Measurements from ENCODE around the gene PTPRK.

PTPRK gene

GRCh38 chr6:128361378-128361777 is 159.0 kb downstream of the PTPRK start:
- no peak overlapping the region for H3K4me3 ChIP-seq (ENCODE audit: low read depth in 1 of 5, low read length in 5 of 5)
- no peaks in the 10 kb centered on the region for H3K4me1 ChIP-seq (ENCODE audit: control insufficient read depth in 5 of 5, insufficient read depth in 5 of 5, low read length in 5 of 5)
- no peaks in the 10 kb centered on the region for H3K36me3 ChIP-seq (ENCODE audit: control insufficient read depth in 5 of 5, insufficient read depth in 5 of 5, low read length in 5 of 5)
- no peaks in the 10 kb centered on the region for H3K27me3 ChIP-seq (ENCODE audit: control insufficient read depth in 5 of 5, insufficient read depth in 4 of 5, low read length in 5 of 5)
- no peak overlapping the region for H3K9ac ChIP-seq (ENCODE audit: low read length in 5 of 5)
- no peaks in the 10 kb centered on the region for H3K9me3 ChIP-seq (ENCODE audit: control insufficient read depth in 5 of 5, low read length in 5 of 5)
- no peak overlapping the region for H3K27ac ChIP-seq (ENCODE audit: low read depth, low read length)

- no peaks in the 10 kb centered on the region for H3K27me3 ChIP-seq (ENCODE audit: control insufficient read depth in 5 of 5, insufficient read depth in 4 of 5, low read length in 5 of 5)
- H3K36me3 ChIP-seq (ENCODE audit: control insufficient read depth in 5 of 5, insufficient read depth in 5 of 5, low read length in 5 of 5) = no peaks in the 10 kb centered on the region
- H3K27ac ChIP-seq (ENCODE audit: low read depth, low read length) = no peak overlapping the region
- no peaks in the 10 kb centered on the region for H3K9me3 ChIP-seq (ENCODE audit: control insufficient read depth in 5 of 5, low read length in 5 of 5)
- no peaks in the 10 kb centered on the region for H3K4me1 ChIP-seq (ENCODE audit: control insufficient read depth in 5 of 5, insufficient read depth in 5 of 5, low read length in 5 of 5)
- no peak overlapping the region for H3K9ac ChIP-seq (ENCODE audit: low read length in 5 of 5)
- no peak overlapping the region for H3K4me3 ChIP-seq (ENCODE audit: low read depth in 1 of 5, low read length in 5 of 5)
Observed at GRCh38 chr6:128358244-128358776, 162.1 kb downstream of the PTPRK start.

GRCh38 chr6:128357392-128358130 is 162.8 kb downstream of the PTPRK start:
- no peaks in the 10 kb centered on the region for H3K36me3 ChIP-seq (ENCODE audit: control insufficient read depth in 5 of 5, insufficient read depth in 5 of 5, low read length in 5 of 5)
- no peak overlapping the region for H3K27ac ChIP-seq (ENCODE audit: low read depth, low read length)
- H3K27me3 ChIP-seq (ENCODE audit: control insufficient read depth in 5 of 5, insufficient read depth in 4 of 5, low read length in 5 of 5) = no peaks in the 10 kb centered on the region
- H3K9me3 ChIP-seq (ENCODE audit: control insufficient read depth in 5 of 5, low read length in 5 of 5) = no peaks in the 10 kb centered on the region
- no peaks in the 10 kb centered on the region for H3K4me1 ChIP-seq (ENCODE audit: control insufficient read depth in 5 of 5, insufficient read depth in 5 of 5, low read length in 5 of 5)
- H3K4me3 ChIP-seq (ENCODE audit: low read depth in 1 of 5, low read length in 5 of 5) = no peak overlapping the region
- H3K9ac ChIP-seq (ENCODE audit: low read length in 5 of 5) = no peak overlapping the region

- Histone ChIP-seq H3K9ac (ENCODE audit: low read length in 5 of 5) (no peak overlapping the region), H3K4me1 (ENCODE audit: control insufficient read depth in 5 of 5, insufficient read depth in 5 of 5, low read length in 5 of 5) (peaks cover 0 to 4% (median 0%) of the 10 kb centered on the region in 5 donors), H3K36me3 (ENCODE audit: control insufficient read depth in 5 of 5, insufficient read depth in 5 of 5, low read length in 5 of 5) (no peaks in the 10 kb centered on the region), H3K9me3 (ENCODE audit: control insufficient read depth in 5 of 5, low read length in 5 of 5) (no peaks in the 10 kb centered on the region), H3K27me3 (ENCODE audit: control insufficient read depth in 5 of 5, insufficient read depth in 4 of 5, low read length in 5 of 5) (no peaks in the 10 kb centered on the region), H3K4me3 (ENCODE audit: low read depth in 1 of 5, low read length in 5 of 5) (no peak overlapping the region), H3K27ac (ENCODE audit: low read depth, low read length) (no peak overlapping the region)
Observed at GRCh38 chr6:128352366-128352765, 168.0 kb downstream of the PTPRK start.

- Histone ChIP-seq H3K9me3 (ENCODE audit: control insufficient read depth in 5 of 5, low read length in 5 of 5) (no peaks in the 10 kb centered on the region), H3K27me3 (ENCODE audit: control insufficient read depth in 5 of 5, insufficient read depth in 4 of 5, low read length in 5 of 5) (no peaks in the 10 kb centered on the region), H3K4me3 (ENCODE audit: low read depth in 1 of 5, low read length in 5 of 5) (no peak overlapping the region), H3K36me3 (ENCODE audit: control insufficient read depth in 5 of 5, insufficient read depth in 5 of 5, low read length in 5 of 5) (no peaks in the 10 kb centered on the region), H3K4me1 (ENCODE audit: control insufficient read depth in 5 of 5, insufficient read depth in 5 of 5, low read length in 5 of 5) (peaks cover 0 to 4% (median 0%) of the 10 kb centered on the region in 5 donors), H3K27ac (ENCODE audit: low read depth, low read length) (no peak overlapping the region), H3K9ac (ENCODE audit: low read length in 5 of 5) (no peak overlapping the region)
Observed at GRCh38 chr6:128351255-128351514, 169.2 kb downstream of the PTPRK start.

GRCh38 chr6:128350416-128351254 is 169.8 kb downstream of the PTPRK start:
- no peak overlapping the region for H3K27ac ChIP-seq (ENCODE audit: low read depth, low read length)
- H3K4me3 ChIP-seq (ENCODE audit: low read depth in 1 of 5, low read length in 5 of 5) = no peak overlapping the region
- no peaks in the 10 kb centered on the region for H3K27me3 ChIP-seq (ENCODE audit: control insufficient read depth in 5 of 5, insufficient read depth in 4 of 5, low read length in 5 of 5)
- no peak overlapping the region for H3K9ac ChIP-seq (ENCODE audit: low read length in 5 of 5)
- H3K4me1 ChIP-seq (ENCODE audit: control insufficient read depth in 5 of 5, insufficient read depth in 5 of 5, low read length in 5 of 5) = peaks cover 0 to 4% (median 0%) of the 10 kb centered on the region in 5 donors
- H3K36me3 ChIP-seq (ENCODE audit: control insufficient read depth in 5 of 5, insufficient read depth in 5 of 5, low read length in 5 of 5) = no peaks in the 10 kb centered on the region
- no peaks in the 10 kb centered on the region for H3K9me3 ChIP-seq (ENCODE audit: control insufficient read depth in 5 of 5, low read length in 5 of 5)

GRCh38 chr6:128347123-128347522 is 173.3 kb downstream of the PTPRK start:
- Histone ChIP-seq H3K27me3 (ENCODE audit: control insufficient read depth in 5 of 5, insufficient read depth in 4 of 5, low read length in 5 of 5) (no peaks in the 10 kb centered on the region), H3K4me1 (ENCODE audit: control insufficient read depth in 5 of 5, insufficient read depth in 5 of 5, low read length in 5 of 5) (peaks cover 0 to 4% (median 0%) of the 10 kb centered on the region in 5 donors), H3K36me3 (ENCODE audit: control insufficient read depth in 5 of 5, insufficient read depth in 5 of 5, low read length in 5 of 5) (no peaks in the 10 kb centered on the region)

GRCh38 chr6:128346569-128346968 is 173.8 kb downstream of the PTPRK start:
- Histone ChIP-seq H3K9ac (ENCODE audit: low read length in 5 of 5) (no peak overlapping the region), H3K9me3 (ENCODE audit: control insufficient read depth in 5 of 5, low read length in 5 of 5) (no peaks in the 10 kb centered on the region), H3K27ac (ENCODE audit: low read depth, low read length) (no peak overlapping the region), H3K4me3 (ENCODE audit: low read depth in 1 of 5, low read length in 5 of 5) (no peak overlapping the region), H3K4me1 (ENCODE audit: control insufficient read depth in 5 of 5, insufficient read depth in 5 of 5, low read length in 5 of 5) (peaks cover 0 to 4% (median 0%) of the 10 kb centered on the region in 5 donors), H3K36me3 (ENCODE audit: control insufficient read depth in 5 of 5, insufficient read depth in 5 of 5, low read length in 5 of 5) (no peaks in the 10 kb centered on the region), H3K27me3 (ENCODE audit: control insufficient read depth in 5 of 5, insufficient read depth in 4 of 5, low read length in 5 of 5) (no peaks in the 10 kb centered on the region)

More at GRCh38 chr6:128347123-128347522, 173.3 kb downstream of the PTPRK start:
- no peak overlapping the region for H3K9ac ChIP-seq (ENCODE audit: low read length in 5 of 5)
- H3K9me3 ChIP-seq (ENCODE audit: control insufficient read depth in 5 of 5, low read length in 5 of 5) = no peaks in the 10 kb centered on the region
- no peak overlapping the region for H3K27ac ChIP-seq (ENCODE audit: low read depth, low read length)
- no peak overlapping the region for H3K4me3 ChIP-seq (ENCODE audit: low read depth in 1 of 5, low read length in 5 of 5)

- Histone ChIP-seq H3K4me3 (ENCODE audit: low read depth in 1 of 5, low read length in 5 of 5) (no peak overlapping the region), H3K27ac (ENCODE audit: low read depth, low read length) (no peak overlapping the region), H3K9me3 (ENCODE audit: control insufficient read depth in 5 of 5, low read length in 5 of 5) (no peaks in the 10 kb centered on the region), H3K4me1 (ENCODE audit: control insufficient read depth in 5 of 5, insufficient read depth in 5 of 5, low read length in 5 of 5) (peaks cover 0 to 4% (median 0%) of the 10 kb centered on the region in 5 donors), H3K36me3 (ENCODE audit: control insufficient read depth in 5 of 5, insufficient read depth in 5 of 5, low read length in 5 of 5) (no peaks in the 10 kb centered on the region), H3K9ac (ENCODE audit: low read length in 5 of 5) (no peak overlapping the region), H3K27me3 (ENCODE audit: control insufficient read depth in 5 of 5, insufficient read depth in 4 of 5, low read length in 5 of 5) (no peaks in the 10 kb centered on the region)
Observed at GRCh38 chr6:128345278-128345677, 175.1 kb downstream of the PTPRK start.

GRCh38 chr6:128343706-128344105 is 176.7 kb downstream of the PTPRK start:
- no peaks in the 10 kb centered on the region for H3K36me3 ChIP-seq (ENCODE audit: control insufficient read depth in 5 of 5, insufficient read depth in 5 of 5, low read length in 5 of 5)

More at GRCh38 chr6:128343706-128344105, 176.7 kb downstream of the PTPRK start:
- Histone ChIP-seq H3K27ac (ENCODE audit: low read depth, low read length) (no peak overlapping the region), H3K4me1 (ENCODE audit: control insufficient read depth in 5 of 5, insufficient read depth in 5 of 5, low read length in 5 of 5) (peaks cover 0 to 6% (median 4%) of the 10 kb centered on the region in 5 donors), H3K4me3 (ENCODE audit: low read depth in 1 of 5, low read length in 5 of 5) (no peak overlapping the region), H3K9me3 (ENCODE audit: control insufficient read depth in 5 of 5, low read length in 5 of 5) (no peaks in the 10 kb centered on the region), H3K9ac (ENCODE audit: low read length in 5 of 5) (no peak overlapping the region), H3K27me3 (ENCODE audit: control insufficient read depth in 5 of 5, insufficient read depth in 4 of 5, low read length in 5 of 5) (no peaks in the 10 kb centered on the region)

Measured in subcutaneous abdominal adipose tissue (tissue), 5 donors.